Measurements from ENCODE around the gene TMEM168. TPM values are rescaled to one million over a fixed set of nuclear protein-coding genes. Genes with fewer than 3 reads are reported as not detected.
A peak's percentile ranks its signal among the peaks of the same experiment; 100 is the strongest.

The TMEM168 gene
- total and polyA plus RNA-seq, 2 of the 13 experiments (the other 11 are each of a cell fraction or from before 2014, with no cell fraction given), result 8.7 to 15.7 TPM

DNA sequence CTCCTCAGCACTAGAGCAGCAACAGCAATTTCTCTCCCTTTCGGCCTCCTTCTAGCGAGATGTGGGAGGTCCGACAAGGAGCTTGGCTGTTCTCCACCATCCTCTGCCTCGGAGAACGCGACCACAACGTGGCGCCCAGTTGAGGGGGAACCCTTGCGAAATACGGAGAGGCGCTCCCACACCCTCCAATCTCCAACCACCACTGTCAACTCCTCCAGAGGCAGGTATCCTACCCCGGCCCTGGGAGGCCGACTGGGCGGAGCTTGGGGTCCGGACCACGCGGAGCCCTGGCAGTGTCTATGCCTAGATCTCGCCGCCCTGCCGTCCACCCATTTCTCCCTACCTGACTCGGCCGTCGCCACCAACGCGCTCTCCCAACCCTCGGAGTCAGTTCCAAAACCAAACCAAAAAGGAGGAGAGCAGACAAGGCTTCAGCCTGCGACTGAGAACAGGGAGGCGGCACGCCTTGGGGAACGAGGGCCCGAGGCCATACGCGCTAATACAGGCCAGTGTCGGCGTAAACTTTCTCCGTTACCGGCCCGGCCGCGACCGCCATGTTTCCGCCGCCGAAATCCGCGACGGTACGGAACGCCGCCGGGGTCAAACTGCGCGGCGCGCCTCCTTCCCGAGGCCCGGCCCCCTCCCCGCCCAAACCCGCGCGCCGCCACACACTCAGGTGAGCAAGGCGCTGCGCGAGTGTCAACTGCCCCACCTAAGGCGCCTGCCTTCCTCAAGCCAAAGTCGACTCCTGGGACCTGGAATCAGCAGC is at the start of gene TMEM168 (continued):
- TF ChIP-seq ZNF296 (CRISPR knock-in tag; conservative IDR thresholded peaks at IDR 0.05) (no peak), TSC22D2 (CRISPR knock-in tag; IDR thresholded peaks at IDR 0.05; ENCODE audit: borderline replicate concordance) (no peak), ZNF496 (CRISPR knock-in tag; IDR thresholded peaks at IDR 0.05; ENCODE audit: insufficient replicate concordance) (no peak), ZNF703 (CRISPR knock-in tag; IDR thresholded peaks at IDR 0.05; ENCODE audit: borderline replicate concordance) (no peak), HOXA5 (CRISPR knock-in tag; IDR thresholded peaks at IDR 0.05) (peak; percentile 44; the same call in 1 of the 2 replicates), ATF7 (IDR thresholded peaks at IDR 0.05) (no peak), ATF7 (CRISPR knock-in tag; IDR thresholded peaks at IDR 0.05) (no peak), ZNF44 (CRISPR knock-in tag; IDR thresholded peaks at IDR 0.05) (no peak), ETV6 (CRISPR knock-in tag; conservative IDR thresholded peaks at IDR 0.05) (no peak; the same call in 1 of the 2 replicates), SETDB1 (CRISPR knock-in tag; IDR thresholded peaks at IDR 0.05; ENCODE audit: borderline replicate concordance) (no peak), MLLT10 (CRISPR knock-in tag; IDR thresholded peaks at IDR 0.05) (no peak), ZNF20 (CRISPR knock-in tag; IDR thresholded peaks at IDR 0.05) (no peak), TEAD3 (CRISPR knock-in tag; optimal IDR thresholded peaks at IDR 0.05; ENCODE audit: borderline replicate concordance) (peak; percentile 32), ZNF670 (CRISPR knock-in tag; IDR thresholded peaks at IDR 0.05; ENCODE audit: borderline replicate concordance) (no peak), KLF11 (CRISPR knock-in tag; IDR thresholded peaks at IDR 0.05) (no peak), GATA4 (IDR thresholded peaks at IDR 0.05; ENCODE audit: borderline replicate concordance, low read depth) (no peak), ZNF121 (CRISPR knock-in tag; IDR thresholded peaks at IDR 0.05) (no peak), SP1 (IDR thresholded peaks at IDR 0.05) (no peak), SP1 (CRISPR knock-in tag; IDR thresholded peaks at IDR 0.05) (no peak)
- TF ChIP-seq, protein P1, sequence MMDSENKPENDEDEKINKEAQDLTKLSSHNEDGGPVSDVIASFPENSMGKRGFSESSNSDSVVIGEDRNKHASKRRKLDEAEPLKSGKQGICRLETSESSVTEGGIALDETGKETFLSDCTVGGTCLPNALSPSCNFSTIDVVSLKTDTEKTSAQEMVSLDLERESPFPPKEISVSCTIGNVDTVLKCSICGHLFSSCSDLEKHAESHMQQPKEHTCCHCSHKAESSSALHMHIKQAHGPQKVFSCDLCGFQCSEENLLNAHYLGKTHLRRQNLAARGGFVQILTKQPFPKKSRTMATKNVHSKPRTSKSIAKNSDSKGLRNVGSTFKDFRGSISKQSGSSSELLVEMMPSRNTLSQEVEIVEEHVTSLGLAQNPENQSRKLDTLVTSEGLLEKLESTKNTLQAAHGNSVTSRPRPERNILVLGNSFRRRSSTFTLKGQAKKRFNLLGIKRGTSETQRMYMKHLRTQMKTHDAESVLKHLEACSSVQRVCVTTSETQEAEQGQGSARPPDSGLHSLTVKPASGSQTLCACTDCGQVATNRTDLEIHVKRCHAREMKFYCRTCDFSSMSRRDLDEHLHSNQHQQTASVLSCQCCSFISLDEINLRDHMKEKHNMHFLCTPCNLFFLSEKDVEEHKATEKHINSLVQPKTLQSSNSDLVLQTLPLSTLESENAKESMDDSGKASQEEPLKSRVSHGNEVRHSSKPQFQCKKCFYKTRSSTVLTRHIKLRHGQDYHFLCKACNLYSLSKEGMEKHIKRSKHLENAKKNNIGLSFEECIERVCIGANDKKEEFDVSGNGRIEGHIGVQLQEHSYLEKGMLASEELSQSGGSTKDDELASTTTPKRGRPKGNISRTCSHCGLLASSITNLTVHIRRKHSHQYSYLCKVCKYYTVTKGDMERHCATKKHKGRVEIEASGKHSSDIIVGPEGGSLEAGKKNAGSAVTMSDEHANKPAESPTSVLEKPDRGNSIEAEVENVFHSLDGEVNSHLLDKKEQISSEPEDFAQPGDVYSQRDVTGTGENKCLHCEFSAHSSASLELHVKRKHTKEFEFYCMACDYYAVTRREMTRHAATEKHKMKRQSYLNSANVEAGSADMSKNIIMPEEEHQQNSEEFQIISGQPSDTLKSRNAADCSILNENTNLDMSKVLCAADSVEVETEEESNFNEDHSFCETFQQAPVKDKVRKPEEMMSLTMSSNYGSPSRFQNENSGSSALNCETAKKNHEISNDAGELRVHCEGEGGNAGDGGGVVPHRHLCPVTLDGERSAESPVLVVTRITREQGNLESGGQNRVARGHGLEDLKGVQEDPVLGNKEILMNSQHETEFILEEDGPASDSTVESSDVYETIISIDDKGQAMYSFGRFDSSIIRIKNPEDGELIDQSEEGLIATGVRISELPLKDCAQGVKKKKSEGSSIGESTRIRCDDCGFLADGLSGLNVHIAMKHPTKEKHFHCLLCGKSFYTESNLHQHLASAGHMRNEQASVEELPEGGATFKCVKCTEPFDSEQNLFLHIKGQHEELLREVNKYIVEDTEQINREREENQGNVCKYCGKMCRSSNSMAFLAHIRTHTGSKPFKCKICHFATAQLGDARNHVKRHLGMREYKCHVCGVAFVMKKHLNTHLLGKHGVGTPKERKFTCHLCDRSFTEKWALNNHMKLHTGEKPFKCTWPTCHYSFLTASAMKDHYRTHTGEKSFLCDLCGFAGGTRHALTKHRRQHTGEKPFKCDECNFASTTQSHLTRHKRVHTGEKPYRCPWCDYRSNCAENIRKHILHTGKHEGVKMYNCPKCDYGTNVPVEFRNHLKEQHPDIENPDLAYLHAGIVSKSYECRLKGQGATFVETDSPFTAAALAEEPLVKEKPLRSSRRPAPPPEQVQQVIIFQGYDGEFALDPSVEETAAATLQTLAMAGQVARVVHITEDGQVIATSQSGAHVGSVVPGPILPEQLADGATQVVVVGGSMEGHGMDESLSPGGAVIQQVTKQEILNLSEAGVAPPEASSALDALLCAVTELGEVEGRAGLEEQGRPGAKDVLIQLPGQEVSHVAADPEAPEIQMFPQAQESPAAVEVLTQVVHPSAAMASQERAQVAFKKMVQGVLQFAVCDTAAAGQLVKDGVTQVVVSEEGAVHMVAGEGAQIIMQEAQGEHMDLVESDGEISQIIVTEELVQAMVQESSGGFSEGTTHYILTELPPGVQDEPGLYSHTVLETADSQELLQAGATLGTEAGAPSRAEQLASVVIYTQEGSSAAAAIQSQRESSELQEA (CRISPR knock-in tag; IDR thresholded peaks at IDR 0.05; ENCODE audit: not compliant biosample characterization), result no peak
- TF ChIP-seq, protein P2, sequence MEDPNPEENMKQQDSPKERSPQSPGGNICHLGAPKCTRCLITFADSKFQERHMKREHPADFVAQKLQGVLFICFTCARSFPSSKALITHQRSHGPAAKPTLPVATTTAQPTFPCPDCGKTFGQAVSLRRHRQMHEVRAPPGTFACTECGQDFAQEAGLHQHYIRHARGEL (CRISPR knock-in tag; IDR thresholded peaks at IDR 0.05), result no peak
- TF ChIP-seq, protein P3, sequence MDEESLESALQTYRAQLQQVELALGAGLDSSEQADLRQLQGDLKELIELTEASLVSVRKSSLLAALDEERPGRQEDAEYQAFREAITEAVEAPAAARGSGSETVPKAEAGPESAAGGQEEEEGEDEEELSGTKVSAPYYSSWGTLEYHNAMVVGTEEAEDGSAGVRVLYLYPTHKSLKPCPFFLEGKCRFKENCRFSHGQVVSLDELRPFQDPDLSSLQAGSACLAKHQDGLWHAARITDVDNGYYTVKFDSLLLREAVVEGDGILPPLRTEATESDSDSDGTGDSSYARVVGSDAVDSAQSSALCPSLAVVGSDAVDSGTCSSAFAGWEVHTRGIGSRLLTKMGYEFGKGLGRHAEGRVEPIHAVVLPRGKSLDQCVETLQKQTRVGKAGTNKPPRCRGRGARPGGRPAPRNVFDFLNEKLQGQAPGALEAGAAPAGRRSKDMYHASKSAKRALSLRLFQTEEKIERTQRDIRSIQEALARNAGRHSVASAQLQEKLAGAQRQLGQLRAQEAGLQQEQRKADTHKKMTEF (CRISPR knock-in tag; IDR thresholded peaks at IDR 0.05), result peak; percentile 79
